GM19025 (cell line): ENCODE data around the gene TMEM174.
"Not testable (repeated sequence)": the region's sequence is repeated elsewhere in the genome, so short reads cannot be mapped to it uniquely, and the experiment has no call there.

Experiments
- ATAC-seq: cut with Tn5 transposase; IDR thresholded peaks from one replicate; pipeline ENCODE4 v1.9.1; 2021; ENCODE audit warnings: mild to moderate bottlenecking, low read depth, moderate library complexity; ENCODE audit not compliant: unreplicated experiment

TMEM174 gene

GRCh38 chr5:73188764-73189531 lies 16.0 kb downstream of the TMEM174 start:
- no peak for ATAC-seq

GRCh38 chr5:73189871-73190376 lies 16.9 kb downstream of the TMEM174 start:
- no peak for ATAC-seq

GRCh38 chr5:73192370-73192769 lies 19.4 kb downstream of the TMEM174 start:
- ATAC-seq = no peak

- ATAC-seq = no peak
These were observed 20.6 kb downstream of the TMEM174 start for GRCh38 chr5:73193592-73193991.

GRCh38 chr5:73196201-73196600 lies 23.2 kb downstream of the TMEM174 start:
- ATAC-seq = no peak

GRCh38 chr5:73197637-73198257 lies 24.8 kb downstream of the TMEM174 start:
- ATAC-seq = no peak

- no peak for ATAC-seq
These were observed 26.0 kb downstream of the TMEM174 start for GRCh38 chr5:73198833-73199592.

- no peak for ATAC-seq
These were observed 26.7 kb downstream of the TMEM174 start for GRCh38 chr5:73199671-73200070.

GRCh38 chr5:73201547-73202513 lies 28.8 kb downstream of the TMEM174 start:
- no peak for ATAC-seq

GRCh38 chr5:73204332-73204731 lies 31.3 kb downstream of the TMEM174 start:
- ATAC-seq = no peak

- ATAC-seq = no peak
These were observed 31.7 kb downstream of the TMEM174 start for GRCh38 chr5:73204733-73205132.

- no peak for ATAC-seq
These were observed 32.3 kb downstream of the TMEM174 start for GRCh38 chr5:73205305-73205704.

- not testable (repeated sequence) for ATAC-seq
These were observed 34.2 kb downstream of the TMEM174 start for GRCh38 chr5:73207239-73207638.

- ATAC-seq = not testable (repeated sequence)
These were observed 36.1 kb downstream of the TMEM174 start for GRCh38 chr5:73209075-73209474.

GRCh38 chr5:73212693-73213092 lies 39.7 kb downstream of the TMEM174 start:
- not testable (repeated sequence) for ATAC-seq

- no peak for ATAC-seq
These were observed 40.6 kb downstream of the TMEM174 start for GRCh38 chr5:73213566-73213998.

- no peak for ATAC-seq
These were observed 41.3 kb downstream of the TMEM174 start for GRCh38 chr5:73214306-73214705.

- no peak for ATAC-seq
These were observed 42.0 kb downstream of the TMEM174 start for GRCh38 chr5:73214996-73215395.

GRCh38 chr5:73215531-73215890 lies 42.5 kb downstream of the TMEM174 start:
- no peak for ATAC-seq
